Keratinocyte (primary cell): ENCODE measurements around the gene FAF2. TPM values are rescaled to one million over a fixed set of nuclear protein-coding genes. Genes with fewer than 3 reads are reported as not detected.

ENCODE experiments used
- DNase-seq: peaks from one replicate; pipeline ENCODE4 v3.0.0-alpha.2; 2011; ENCODE audit warnings: low read depth, missing footprints, low spot score
- FAIRE-seq: peaks from 2 replicates; lab custom pipeline; 2011; peaks lifted over from hg19 to GRCh38; lab: Jason Lieb, UNC
- H2AFZ ChIP-seq: 2 replicates; pipeline ENCODE4 v1.6.0; 2012; ENCODE audit warnings: low read length, control low read depth, inconsistent platforms; ENCODE audit not compliant: control insufficient read depth
- H3K27ac ChIP-seq: 2 replicates; pipeline ENCODE4 v1.5.1; 2011; ENCODE audit warnings: low read length; ENCODE audit not compliant: control insufficient read depth, insufficient read depth
- H3K27me3 ChIP-seq: 3 replicates; pipeline ENCODE4 v1.6.0; 2011; ENCODE audit warnings: low read length; ENCODE audit not compliant: control insufficient read depth, insufficient read depth; ENCODE audit errors: extremely low read depth
- H3K36me3 ChIP-seq, 2 experiments: 2 replicates in 1 of 2; 3 replicates in 1 of 2; pipeline ENCODE4 v1.5.1; 2011; ENCODE audit warnings: low read length in 2 of 2, mild to moderate bottlenecking in 1 of 2; ENCODE audit not compliant: control insufficient read depth in 2 of 2, insufficient read depth in 2 of 2; ENCODE audit errors: extremely low read depth in 1 of 2
- H3K4me1 ChIP-seq: 3 replicates; pipeline ENCODE4 v1.5.1; 2011; ENCODE audit warnings: low read length; ENCODE audit not compliant: control insufficient read depth, insufficient read depth; ENCODE audit errors: extremely low read depth
- H3K4me2 ChIP-seq: 3 replicates; pipeline ENCODE4 v1.6.0; 2011; ENCODE audit warnings: low read depth, low read length; ENCODE audit not compliant: control insufficient read depth, insufficient read depth; ENCODE audit errors: extremely low read depth
- H3K4me3 ChIP-seq, 3 experiments: fragments of 200-600 bp in 1 of 3; sonication (generic) in 1 of 3; 2 replicates in 2 of 3; 3 replicates in 1 of 3; pipeline ENCODE4 v1.5.1; 2011 to 2016; ENCODE audit warnings: low read length in 3 of 3, mild to moderate bottlenecking in 3 of 3, control low read depth in 2 of 3, inconsistent platforms in 1 of 3, low read depth in 1 of 3, mixed read lengths in 1 of 3, mixed run types in 1 of 3, moderate library complexity in 1 of 3; ENCODE audit not compliant: control insufficient read depth in 2 of 3, insufficient read depth in 2 of 3; ENCODE audit errors: extremely low read depth in 1 of 3
- H3K79me2 ChIP-seq: 2 replicates; pipeline ENCODE4 v1.6.0; 2012; ENCODE audit warnings: low read length; ENCODE audit not compliant: control insufficient read depth, insufficient read depth
- H3K9ac ChIP-seq: 3 replicates; pipeline ENCODE4 v1.6.0; 2011; ENCODE audit warnings: low read length; ENCODE audit not compliant: control insufficient read depth, insufficient read depth; ENCODE audit errors: extremely low read depth
- H3K9me1 ChIP-seq: 3 replicates; pipeline ENCODE4 v1.6.0; 2011; ENCODE audit warnings: low read length; ENCODE audit not compliant: control insufficient read depth, insufficient read depth; ENCODE audit errors: extremely low read depth
- H3K9me3 ChIP-seq: 2 replicates; pipeline ENCODE4 v1.5.1; 2012; ENCODE audit warnings: low read depth, low read length; ENCODE audit not compliant: control insufficient read depth
- H4K20me1 ChIP-seq: 3 replicates; pipeline ENCODE4 v1.6.0; 2011; ENCODE audit warnings: low read length; ENCODE audit not compliant: control insufficient read depth, insufficient read depth; ENCODE audit errors: extremely low read depth
- CTCF ChIP-seq, 3 experiments: IDR thresholded peaks in 1 of 3; conservative IDR thresholded peaks in 1 of 3; optimal IDR thresholded peaks in 1 of 3; 2 replicates in 2 of 3; 3 replicates in 1 of 3; pipeline versions ENCODE3 to v1.5.1; 2011; ENCODE audit warnings: low read length in 3 of 3, mild to moderate bottlenecking in 3 of 3, moderate library complexity in 2 of 3, control low read depth in 1 of 3, inconsistent platforms in 1 of 3; ENCODE audit not compliant: insufficient read depth in 2 of 3; ENCODE audit errors: extremely low read depth in 1 of 3
- EZH2 ChIP-seq: IDR thresholded peaks from one replicate; pipeline ENCODE4 v1.6.1; 2012; ENCODE audit warnings: inconsistent platforms, mild to moderate bottlenecking, low read length, moderate library complexity
- dilution Hi-C: fragments of 300-500 bp; cut with MboI; formaldehyde crosslinking; loops from one replicate; pipeline ENCODE4 v1.7.0; 2020; ENCODE audit warnings: low sequenced_read_pairs; ENCODE audit not compliant: extremely low pct_ligation_motif_present
- polyA minus RNA-seq, 3 experiments: library from RNA; depleted of rRNA, polyadenylated mRNA; stranded (reverse); fragments of >200 nt; gene quantifications; 1 replicate in 1 of 3; 2 replicates in 1 of 3; 3 replicates in 1 of 3; pipeline ENCODE4 v1.2.3, GENCODE V29; 2011
- polyA plus RNA-seq, 5 experiments: library from polyadenylated mRNA; depleted of rRNA in 3 of 5; stranded (reverse) in 3 of 5; stranded (forward) in 1 of 5; unstranded in 1 of 5; fragments of >200 nt; gene quantifications; 1 replicate in 1 of 5; 2 replicates in 3 of 5; 3 replicates in 1 of 5; pipeline versions ENCODE4 v1.2.1 to v1.2.3, GENCODE V29; 2011 to 2012; ENCODE audit warnings: missing spikeins in 2 of 5, low read depth in 1 of 5, low replicate concordance in 1 of 5

FAF2 gene
- polyA plus RNA-seq (44.7 to 63.2 TPM (median 52.9 TPM) in 3 replicates), polyA minus RNA-seq (55.4 to 74.7 TPM (median 66.1 TPM) in 3 replicates)
- 23.2 TPM for polyA plus RNA-seq (2011; ENCODE audit: low read depth)
- 16.5 and 30.1 TPM in 2 replicates for polyA plus RNA-seq (2011; cell fraction: cytosol; rRNA removed)
- polyA plus RNA-seq (2011; cell fraction: nucleus; rRNA removed), result 94.6 and 106 TPM in 2 replicates
- polyA plus RNA-seq (2012; ENCODE audit: low replicate concordance), result 25.1 and 42.5 TPM in 2 replicates
- polyA minus RNA-seq (2011; cell fraction: cytosol; rRNA and poly(A)+ RNA removed), result 23.6 TPM
- polyA minus RNA-seq (2011; cell fraction: nucleus; rRNA and poly(A)+ RNA removed), result 79.2 and 126 TPM in 2 replicates

- H3K79me2 ChIP-seq, result peaks cover 47% of the 10 kb centered on the region
- peak within 1 kb of the TSS; percentile 97 to 99 (median 98) for H3K4me3 ChIP-seq
- H3K4me1 ChIP-seq, result peaks cover 19% of the 10 kb centered on the region
- DNase-seq (peak; percentile 92), FAIRE-seq (peak; percentile 72)
- no peaks in the 10 kb centered on the region for H3K9me3 ChIP-seq
- TF ChIP-seq CTCF (optimal IDR thresholded peaks at IDR 0.05 in 1 of 3, IDR thresholded peaks at IDR 0.05 in 1 of 3, conservative IDR thresholded peaks at IDR 0.05 in 1 of 3; ENCODE audit: extremely low read depth in 1 of 3, insufficient read depth in 2 of 3, low read length in 3 of 3) (peak; percentile 90 to 93 (median 91)), EZH2 (no peak)
- peak within 1 kb of the TSS; percentile 99 for H3K4me2 ChIP-seq
- H3K9ac ChIP-seq, result peak within 1 kb of the TSS; percentile 99
- no peaks in the 10 kb centered on the region for H3K9me1 ChIP-seq
- dilution Hi-C loops, result no loop called here
- H2AFZ ChIP-seq, result peak within 1 kb of the TSS; percentile 88
- no peaks in the 10 kb centered on the region for H4K20me1 ChIP-seq
- peak within 1 kb of the TSS; percentile 98 for H3K27ac ChIP-seq
- H3K27me3 ChIP-seq, result no peaks in the 10 kb centered on the region
- peaks cover 0 to 3% of the 10 kb centered on the region in 2 experiments for H3K36me3 ChIP-seq
These were observed at the start of gene FAF2 for GRCh38 chr5:176447978-176448608. FAF2 (plus strand) TSS chr5:176448385; CDS start chr5:176448408, 23 bp downstream.

GRCh38 chr5:176400382-176401156 is 47.6 kb upstream of the FAF2 start:
- Histone ChIP-seq H3K4me2 (peak overlapping the region; percentile 77), H3K4me3 (peak overlapping the region in 2 of 3 experiments; percentile 26 to 32), H2AFZ (no peak overlapping the region), H3K27ac (peak overlapping the region; percentile 68), H3K9me3 (no peaks in the 10 kb centered on the region), H3K9me1 (no peaks in the 10 kb centered on the region), H3K36me3 (peaks cover 27 to 36% of the 10 kb centered on the region in 2 experiments), H4K20me1 (no peaks in the 10 kb centered on the region), H3K27me3 (no peaks in the 10 kb centered on the region), H3K4me1 (peaks cover 34% of the 10 kb centered on the region), H3K79me2 (peaks cover 58% of the 10 kb centered on the region), H3K9ac (peak overlapping the region; percentile 62)
- peak; percentile 93 for FAIRE-seq
- peak in 1 of 3 experiments; percentile 5 for TF ChIP-seq CTCF (optimal IDR thresholded peaks at IDR 0.05 in 1 of 3, IDR thresholded peaks at IDR 0.05 in 1 of 3, conservative IDR thresholded peaks at IDR 0.05 in 1 of 3; ENCODE audit: extremely low read depth in 1 of 3, insufficient read depth in 2 of 3, low read length in 3 of 3)
- no peak for TF ChIP-seq EZH2
- dilution Hi-C loops, result no loop called here
- DNase-seq, result no peak
